Activated naive CD4-positive, alpha-beta T cell treated with anti-CD3 and anti-CD28 coated beads, Interleukin-2, amount 50 U/mL, for 16 hours (primary cell): ENCODE measurements around the gene FPGS.
"Not testable (repeated sequence)": the region's sequence is repeated elsewhere in the genome, so short reads cannot be mapped to it uniquely, and the experiment has no call there.

Experiments used
- DNase-seq: peaks from one replicate; pipeline ENCODE4 v3.0.0-alpha.2; 2020

The FPGS gene, protein sequence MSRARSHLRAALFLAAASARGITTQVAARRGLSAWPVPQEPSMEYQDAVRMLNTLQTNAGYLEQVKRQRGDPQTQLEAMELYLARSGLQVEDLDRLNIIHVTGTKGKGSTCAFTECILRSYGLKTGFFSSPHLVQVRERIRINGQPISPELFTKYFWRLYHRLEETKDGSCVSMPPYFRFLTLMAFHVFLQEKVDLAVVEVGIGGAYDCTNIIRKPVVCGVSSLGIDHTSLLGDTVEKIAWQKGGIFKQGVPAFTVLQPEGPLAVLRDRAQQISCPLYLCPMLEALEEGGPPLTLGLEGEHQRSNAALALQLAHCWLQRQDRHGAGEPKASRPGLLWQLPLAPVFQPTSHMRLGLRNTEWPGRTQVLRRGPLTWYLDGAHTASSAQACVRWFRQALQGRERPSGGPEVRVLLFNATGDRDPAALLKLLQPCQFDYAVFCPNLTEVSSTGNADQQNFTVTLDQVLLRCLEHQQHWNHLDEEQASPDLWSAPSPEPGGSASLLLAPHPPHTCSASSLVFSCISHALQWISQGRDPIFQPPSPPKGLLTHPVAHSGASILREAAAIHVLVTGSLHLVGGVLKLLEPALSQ

DNA sequence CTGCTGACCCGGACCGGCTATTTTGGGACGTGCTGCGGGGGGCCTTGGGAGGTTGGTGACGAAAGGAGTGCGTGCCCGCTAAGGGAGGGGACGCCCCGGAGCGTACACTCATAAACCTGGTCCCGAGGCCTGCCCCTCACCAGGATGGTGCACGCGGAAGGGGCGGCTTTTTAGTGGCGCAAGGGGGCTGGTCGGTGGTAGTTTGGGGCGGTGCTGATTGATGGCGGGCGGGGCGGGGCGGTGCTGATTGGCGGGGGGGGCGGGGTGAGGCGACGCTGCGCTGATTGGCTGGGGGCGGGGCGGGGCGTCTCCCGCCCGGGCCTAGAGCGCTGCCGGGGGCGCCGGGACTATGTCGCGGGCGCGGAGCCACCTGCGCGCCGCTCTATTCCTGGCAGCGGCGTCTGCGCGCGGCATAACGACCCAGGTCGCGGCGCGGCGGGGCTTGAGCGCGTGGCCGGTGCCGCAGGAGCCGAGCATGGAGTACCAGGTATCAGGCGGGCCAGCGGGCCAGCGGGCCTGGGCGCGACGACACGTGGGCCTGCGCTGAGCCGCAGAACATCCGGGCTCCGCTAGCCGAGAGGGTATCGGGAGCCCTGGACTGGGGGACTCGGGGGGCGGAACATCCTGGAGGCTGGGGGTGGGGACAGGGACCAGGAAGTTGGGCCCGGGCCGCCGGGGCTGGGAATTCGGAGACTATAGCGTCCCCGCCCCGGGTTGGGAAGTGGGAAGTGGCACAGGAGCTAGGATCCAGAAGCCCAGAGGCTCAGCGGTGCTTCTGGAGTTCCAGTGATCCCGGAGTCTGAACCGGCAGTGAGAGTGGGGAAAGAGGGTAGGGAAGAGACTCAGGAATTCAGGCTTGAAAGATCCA lies at the start of gene FPGS:
TSS of gene FPGS (plus strand) at position 307 of the 868 bp plus-strand sequence. CDS start at position 350, 43 bp downstream.
- DNase-seq = peak; percentile 84

DNA sequence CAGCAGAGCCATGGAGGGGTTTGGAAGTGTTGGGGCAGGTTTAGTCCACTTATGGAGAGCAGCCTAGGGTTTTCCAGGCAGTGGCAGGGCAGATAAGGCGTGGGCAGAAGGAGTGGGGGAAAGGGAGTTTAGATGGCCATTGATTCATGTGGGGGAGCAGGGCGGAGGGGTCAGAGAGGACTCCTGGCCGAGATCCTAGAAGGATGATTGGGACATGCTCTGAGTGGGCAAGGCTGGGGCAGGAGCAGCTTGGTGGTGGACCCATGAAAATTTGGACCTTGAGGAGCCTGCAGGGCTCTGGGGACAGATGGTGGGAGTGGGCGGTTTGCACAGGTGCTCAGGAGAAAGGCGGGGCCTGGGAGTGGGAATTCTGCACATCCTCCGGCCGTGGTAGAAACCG lies 49.5 kb upstream of the FPGS start:
- no peak for DNase-seq

DNA sequence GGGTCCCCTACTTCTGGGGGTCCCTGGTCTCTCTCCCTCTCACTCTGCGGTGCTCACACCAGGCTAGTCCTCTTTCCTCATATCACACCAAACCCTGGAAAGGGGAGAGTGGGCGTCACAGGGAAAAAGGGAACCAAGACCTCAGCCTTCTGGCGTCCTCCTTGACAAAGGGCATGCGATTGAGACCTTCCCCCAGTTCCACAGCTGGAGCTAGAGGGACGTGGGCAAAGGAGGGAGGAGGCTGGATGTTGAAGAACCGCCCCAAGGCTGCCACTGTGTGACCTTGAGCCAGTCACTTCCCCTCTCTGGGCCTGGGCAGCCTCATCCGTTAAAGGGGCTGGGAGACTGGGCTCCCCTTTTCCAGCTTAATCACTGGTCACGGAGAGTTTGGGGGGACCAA lies 49.1 kb upstream of the FPGS start:
- DNase-seq = no peak

DNA sequence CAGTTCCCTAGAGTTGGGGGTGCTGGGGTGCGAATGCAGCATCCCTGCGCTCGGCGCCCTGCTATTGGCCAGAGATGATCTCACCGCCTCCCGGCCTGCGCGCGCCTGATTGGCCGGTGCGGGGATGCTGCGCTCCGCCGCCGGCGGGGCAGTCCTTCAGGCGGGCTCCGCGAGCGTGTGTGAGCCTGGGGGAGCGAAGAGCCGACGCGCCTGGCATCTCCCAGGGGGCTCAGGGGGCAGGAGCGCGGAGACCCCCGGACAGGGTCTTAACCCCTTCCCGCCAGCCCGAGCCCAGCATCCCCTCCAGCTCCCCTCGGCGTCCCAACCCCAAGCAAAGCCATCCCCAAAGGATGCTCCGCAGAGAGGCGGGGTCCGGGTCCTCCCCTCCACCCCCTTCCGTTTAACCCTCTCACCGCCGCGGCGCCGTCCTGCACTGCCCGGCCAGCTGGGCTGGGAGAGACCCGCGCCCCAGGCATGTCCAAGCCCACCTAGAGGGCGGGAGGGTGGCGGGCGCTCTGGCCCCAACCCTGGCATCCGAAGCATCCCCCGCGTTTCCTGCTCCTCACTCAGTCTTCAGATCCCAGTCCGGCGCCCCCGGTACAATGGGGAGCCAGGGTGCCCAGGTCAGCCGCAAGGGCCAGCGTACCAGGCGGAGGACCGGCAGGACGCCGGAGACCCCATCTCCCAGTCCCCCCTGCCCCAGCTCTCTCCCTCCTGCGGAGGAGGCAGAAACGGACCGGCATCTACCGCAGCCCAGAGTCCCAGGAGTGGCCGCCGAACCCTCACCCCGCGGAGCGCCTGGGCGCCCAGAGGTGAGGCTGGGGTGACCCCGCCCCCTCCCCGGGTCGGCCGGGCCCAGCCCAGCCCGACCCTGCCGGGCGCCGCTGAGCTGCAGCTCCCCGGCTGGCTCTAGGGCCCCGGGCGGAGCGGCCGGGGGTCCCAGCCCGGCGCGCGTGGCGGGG lies 48.3 kb upstream of the FPGS start:
- no peak for DNase-seq

DNA sequence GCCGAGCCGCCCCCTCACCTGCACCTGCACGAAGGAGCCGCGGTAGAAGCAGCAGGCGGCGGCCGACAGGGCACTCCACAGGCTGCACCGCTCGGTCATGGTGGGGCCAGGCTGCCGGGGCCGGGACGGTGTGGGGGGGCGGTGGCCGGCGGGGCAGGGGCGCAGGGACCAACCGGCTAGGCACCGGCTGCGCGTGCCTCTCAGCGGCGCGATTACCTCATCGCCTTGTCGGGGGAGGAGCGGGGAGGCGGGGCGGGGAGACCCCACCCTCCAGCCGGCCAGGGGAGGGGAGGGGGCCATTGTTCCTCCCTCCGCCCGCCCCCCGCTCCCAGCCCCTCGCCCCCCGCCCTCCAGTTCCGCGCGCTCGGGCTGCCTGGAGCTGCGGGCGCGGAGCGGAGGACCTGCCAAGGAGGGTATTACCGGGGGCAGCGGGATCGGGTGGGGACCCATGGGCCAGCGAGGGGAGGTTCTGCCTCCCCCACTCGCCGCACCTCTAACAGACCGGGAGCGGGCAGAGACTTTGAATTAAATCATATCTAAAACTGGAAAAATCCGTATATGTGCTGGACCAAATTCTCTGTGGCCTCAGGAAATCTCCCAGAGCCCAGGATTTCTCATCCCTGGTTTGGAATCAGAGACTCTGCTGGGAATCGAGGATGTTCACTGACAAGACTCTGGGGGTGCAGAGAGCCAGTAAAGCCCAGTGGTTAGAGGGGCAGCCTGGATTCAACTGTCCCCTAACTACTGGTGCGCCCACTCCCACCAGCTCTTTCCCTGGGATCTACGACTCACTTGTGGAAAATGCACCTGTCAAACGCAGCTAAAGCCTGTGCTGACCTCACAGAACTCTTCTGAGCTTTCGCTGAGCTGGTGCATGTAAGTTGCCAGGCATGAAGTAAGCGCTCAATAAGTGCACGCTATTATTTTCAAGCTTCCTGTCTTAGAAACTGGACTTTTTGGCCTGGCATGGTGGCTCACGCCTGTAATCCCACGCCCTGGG lies 47.3 kb upstream of the FPGS start:
- DNase-seq = no peak

DNA sequence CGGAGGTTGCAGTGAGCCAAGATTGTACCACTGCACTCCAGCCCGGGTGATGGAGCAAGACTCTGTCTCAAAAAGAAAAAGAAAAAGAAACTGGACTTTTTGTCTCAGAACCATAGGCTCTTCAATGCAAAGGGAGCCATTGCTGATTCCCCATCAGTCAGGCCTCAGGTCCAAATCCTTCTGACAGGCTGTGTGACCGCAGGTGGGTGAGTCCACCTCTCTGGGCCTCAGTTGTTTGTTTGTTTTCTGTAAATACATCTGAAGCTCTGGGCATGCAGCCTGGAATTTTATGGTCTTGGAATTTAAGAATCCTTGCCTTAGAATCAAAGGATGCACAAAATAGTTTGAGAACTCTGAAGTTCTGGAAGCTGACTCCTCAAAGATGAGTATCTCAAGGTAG lies 46.4 kb upstream of the FPGS start:
- DNase-seq = no peak

DNA sequence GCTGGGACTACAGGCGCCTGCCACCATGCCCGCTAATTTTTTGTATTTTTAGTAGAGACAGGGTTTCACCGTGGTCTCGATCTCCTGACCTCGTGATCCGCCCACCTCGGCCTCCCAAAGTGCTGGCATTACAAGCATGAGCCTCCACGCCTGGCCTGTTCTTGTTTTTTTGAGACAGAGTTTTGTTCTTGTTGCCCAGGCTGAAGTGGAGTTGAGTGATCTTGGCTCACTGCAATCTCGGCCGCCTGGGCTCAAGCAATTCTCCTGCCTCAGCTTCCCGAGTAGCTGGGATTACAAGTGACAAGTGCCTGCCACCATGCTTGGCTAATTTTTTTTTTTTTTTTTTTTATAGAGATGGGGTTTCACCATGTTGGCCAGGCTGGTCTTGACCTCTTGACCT lies 45.9 kb upstream of the FPGS start:
- not testable (repeated sequence) for DNase-seq

DNA sequence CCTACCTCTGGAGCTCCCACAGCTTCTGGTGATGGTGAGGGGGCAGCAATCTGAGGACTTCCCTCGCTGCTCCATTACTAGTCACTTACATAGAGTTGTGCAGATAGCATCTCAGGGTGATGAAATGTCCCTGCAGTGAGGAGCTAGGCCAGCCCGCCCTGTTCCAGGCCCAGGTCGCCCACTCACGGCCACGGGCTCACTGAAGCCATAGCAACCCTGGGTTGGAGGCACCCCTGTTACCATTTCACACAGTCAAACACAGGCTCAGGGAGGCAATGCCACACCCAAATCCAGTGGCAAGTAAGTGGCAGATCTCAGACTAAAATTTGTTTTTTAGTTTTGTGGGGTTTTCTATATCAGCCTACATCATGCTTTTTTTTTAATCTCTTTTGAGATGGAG lies 43.8 kb upstream of the FPGS start:
- no peak for DNase-seq

DNA sequence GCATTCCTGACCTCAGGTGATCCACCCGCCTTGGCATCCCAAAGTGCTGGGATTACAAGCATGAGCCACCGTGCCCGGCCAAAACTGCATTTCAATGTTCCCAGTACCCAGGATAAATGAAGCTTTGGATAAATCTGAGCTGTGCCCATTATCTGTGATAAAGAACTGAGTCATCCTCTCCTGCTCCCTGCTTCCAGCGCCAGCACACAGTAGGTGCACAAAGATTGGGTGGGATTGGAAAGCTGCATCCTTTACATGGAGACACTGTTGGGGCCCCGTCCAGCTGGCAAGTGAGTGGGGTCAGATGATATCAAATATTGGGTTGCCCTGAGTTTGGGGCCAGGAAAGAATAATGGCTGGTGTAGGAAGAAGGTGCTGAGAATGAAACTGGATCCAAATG lies 41.6 kb upstream of the FPGS start:
- DNase-seq = no peak

DNA sequence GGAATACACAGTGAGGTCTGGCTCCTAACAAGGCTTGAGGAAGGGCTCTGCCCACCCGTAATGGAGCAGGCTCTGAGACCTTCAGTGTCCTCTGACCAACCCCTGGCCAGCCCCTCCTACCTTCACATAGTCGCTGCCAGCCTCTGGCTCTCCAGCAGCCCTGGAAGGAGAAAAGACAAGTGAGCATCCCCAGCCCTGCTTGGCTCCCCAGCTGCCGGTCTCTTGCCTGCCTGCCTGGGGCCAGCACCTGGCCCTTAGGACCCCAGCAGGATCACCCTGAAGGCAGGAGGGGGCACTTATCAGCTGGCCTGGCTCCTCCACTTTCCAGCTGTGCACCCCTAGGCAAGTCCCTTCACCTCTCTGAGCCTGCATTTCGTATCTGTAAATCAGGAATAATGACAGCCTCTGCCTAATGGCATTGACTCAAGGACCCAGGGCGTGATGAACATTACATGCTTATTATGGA lies 41.2 kb upstream of the FPGS start:
- DNase-seq = no peak

DNA sequence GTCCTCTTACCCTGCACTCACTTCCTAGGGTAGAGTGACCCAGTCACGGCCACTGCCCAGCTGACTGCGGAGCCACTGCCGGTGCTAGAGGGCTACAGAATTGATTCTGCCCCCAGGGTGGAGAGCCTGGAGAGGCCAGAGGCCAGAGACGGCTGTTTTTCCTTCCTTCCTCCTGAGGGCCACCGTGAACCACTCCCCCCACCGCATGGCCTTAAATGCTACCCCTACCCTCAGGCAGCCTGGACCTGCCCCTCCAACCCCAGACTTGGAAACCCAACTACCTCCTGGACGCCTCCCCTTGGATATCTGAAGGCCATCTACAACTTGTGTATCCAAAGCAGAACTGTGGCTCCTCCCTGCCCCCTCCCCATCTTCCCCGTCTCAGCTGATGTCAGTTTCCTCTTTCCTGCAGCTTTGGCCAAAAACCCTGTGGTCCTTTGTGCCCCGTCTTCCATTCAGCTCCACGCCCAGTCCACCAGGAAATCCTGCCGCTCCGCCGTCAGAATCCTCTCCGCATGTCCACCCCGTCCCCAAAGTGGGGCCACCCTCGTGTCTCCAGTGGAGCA lies 40.5 kb upstream of the FPGS start:
- DNase-seq = no peak

DNA sequence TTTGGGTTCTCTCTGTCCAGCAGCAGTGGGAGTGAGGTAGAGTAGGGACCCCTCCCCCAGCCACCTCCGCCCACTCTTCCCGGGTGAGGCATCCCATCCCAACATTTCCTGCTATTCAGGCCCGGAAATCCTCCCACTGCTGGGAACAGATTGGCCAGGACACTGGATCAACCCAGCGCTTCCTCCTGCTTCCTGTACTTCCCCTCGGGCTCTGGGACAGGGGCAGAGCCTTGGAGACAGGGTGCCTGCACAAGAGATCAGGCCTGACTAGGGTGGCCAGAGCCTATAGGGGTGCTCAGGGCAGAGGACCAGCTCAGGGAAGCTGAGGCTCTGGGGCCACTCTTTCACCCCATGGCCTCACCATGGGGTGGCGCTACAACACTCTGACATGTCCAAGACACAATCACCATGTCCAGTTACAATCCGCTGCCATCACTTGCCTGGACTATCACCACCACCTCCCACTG lies 38.7 kb upstream of the FPGS start:
- no peak for DNase-seq

DNA sequence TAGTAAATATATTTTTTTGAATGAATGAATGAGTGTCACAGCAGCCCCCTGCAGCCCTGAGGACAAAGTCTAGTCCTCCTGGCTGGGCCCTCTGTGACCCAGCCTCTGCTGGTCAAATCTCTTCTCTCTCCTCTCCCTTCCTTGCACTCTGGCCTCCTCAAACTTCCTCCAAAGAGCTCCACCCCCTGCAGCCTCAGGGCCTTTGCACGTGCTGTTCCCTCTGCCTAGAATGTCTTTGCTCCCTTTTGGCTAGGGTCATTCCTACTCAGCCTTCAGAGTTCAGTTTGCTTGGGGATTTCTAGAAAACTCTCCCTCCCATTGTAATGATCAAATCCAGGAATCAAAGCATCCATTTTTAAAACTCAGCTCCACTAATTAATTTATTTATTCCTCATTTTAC lies 37.3 kb upstream of the FPGS start:
- DNase-seq = no peak

DNA sequence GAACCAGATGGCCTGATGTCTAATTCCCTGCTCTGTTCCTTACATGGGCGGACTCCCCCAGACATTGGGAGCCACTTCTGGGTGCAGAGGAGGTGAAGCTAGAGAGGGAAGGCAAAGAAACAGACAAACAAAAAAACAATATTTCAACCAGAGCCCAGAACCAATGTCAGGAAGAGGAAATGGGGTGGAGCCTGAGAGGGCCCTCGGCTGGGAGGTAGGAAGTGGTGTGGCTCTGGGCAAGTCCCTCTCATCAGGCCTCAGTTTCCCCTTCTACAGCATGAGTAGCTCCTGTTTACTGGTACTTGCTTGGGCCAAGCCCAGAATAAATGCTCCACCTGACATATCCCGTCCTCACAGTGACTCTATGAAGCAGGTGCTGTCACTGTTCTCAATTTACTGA lies 35.3 kb upstream of the FPGS start:
- no peak for DNase-seq

DNA sequence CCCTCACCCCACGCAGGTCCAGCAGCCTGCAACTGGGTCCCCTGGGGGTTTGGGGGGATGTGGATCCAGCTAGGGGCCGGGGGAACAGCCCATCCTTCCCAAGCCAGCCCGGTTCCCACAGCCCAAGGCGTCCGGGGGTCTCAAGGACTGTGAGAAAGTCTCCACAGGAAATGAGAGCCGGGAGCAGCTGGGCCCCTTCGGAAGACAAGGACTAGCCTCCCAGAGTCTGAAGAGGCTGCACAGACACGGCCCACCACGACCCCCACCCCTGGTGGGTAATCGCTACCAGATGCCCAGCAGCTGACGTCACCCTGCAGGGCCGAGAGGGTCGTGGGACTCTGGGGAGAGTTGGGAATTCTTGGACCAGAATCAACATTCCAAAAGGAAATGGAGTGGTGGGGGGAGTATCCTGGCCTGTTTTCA lies 34.8 kb upstream of the FPGS start:
- DNase-seq = no peak

DNA sequence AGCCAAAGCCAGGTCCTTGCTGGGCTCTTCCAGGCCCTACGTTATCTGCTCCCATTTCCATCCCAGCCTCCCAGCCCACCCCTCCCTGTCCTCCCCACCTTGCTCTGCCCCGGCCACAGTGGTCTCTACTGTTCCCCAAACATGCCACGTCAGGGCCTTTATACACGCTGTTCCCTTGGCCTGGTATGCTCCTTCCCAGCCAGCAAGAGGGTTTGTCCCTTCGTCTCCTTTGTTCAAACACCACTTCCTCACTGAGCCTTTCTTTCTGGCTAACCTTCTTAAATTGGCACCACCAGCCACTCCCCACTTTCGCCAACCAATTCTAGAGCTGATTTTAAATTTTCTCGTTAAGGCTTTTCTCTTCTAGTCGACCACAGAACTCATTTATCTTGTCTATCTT lies 34.0 kb upstream of the FPGS start:
- DNase-seq = no peak

DNA sequence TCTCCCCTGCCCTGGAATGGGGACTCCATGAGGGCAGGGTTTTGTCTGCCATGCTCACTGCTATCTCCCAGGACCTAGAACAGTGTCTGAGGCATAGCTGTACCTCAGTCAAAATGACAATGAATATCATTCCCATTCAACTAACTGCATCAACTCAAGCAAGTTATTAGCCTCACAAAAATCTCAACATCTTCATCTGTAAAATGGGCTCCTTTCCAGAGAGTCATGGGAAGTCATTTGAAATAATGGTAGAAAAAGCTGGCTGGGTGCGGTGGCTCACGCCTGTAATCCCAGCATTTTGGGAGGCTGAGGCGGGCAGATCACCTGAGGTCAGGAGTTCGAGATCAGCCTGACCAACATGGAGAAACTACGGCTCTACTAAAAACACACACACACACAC lies 33.6 kb upstream of the FPGS start:
- DNase-seq = no peak

DNA sequence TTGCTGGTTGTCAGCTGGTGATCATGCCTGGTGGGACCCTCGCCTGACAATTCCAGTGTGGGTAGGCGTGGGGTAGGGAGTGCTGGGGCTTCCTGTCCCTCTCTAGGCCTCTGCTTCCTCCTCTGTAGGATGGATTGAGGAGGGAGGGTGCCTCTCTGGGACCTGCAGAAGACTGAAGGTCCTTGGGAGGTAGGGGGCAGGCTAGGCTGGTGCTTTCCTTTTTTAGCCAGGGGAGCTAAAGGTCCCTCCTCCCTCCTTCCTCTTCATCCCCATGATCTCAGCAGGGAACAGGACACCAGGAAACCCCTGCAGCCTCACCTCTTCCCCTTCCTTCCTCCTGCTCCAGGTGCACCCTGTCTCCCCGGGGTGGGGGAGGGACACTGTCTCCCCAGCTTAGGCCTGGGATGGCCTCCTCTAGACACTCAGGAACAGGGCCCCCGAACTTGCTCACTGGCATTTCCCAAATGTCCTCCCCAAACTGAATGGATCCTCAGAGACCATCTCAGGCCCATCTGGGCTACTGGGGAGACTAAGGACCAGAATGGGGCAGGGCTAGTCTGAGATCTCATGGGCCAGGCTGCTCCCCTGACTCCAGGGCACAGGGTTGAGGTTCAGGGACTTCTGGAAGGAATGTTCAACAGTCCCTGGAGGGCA lies 32.6 kb upstream of the FPGS start:
- no peak for DNase-seq

DNA sequence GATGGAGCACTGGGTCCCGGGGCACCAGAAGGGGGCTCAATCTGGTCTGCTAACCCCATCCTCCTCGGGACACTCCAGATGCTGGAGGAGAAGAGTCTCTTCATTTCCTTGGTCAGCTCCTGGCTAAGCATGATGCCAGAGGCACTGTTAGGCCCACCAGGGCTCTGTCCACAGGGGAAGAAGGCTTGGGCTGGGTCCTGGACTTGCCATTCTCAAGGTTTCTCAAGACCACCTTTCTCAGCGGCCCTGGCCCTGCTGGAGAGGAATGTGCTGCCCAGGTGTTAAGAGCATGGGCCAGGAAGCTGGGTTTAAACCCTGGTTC lies 32.1 kb upstream of the FPGS start:
- no peak for DNase-seq

DNA sequence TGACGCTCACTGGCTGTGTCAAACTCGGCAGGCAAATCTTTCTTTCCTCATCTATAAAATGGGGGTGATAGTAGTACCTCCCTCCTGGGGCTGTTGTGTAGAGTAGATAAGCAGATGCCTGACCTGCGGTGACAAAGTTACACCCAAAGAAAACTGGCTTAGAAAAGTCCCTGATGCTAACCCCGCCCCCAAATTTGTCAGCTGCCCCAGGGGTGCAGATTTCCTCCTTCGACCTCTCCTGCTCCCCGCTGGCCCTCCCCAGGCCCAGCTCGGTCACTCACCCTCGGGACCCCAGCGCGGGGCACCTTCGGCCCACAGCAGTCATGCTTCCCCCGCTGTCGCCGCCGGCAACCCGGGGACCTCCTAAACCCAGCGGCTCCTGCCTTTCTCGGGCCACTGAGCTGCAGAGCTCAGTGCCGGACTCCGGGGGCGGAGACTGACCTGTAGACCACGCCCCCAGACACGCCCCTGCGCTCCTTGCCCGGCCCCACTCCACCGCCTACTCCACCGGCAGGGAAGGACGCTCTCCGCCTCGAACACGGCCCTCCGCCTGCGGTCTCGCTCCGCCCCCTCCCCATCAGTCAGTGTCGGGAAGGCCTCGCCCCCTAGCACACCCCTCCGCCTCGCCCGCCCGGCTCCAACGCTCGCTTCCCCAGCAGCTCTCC lies 31.6 kb upstream of the FPGS start:
- DNase-seq = peak; percentile 95
